Measurements from ENCODE around the gene NFXL1. TPM values are rescaled to one million over a fixed set of nuclear protein-coding genes. Genes with fewer than 3 reads are reported as not detected.
"Not testable (repeated sequence)": the region's sequence is repeated elsewhere in the genome, so short reads cannot be mapped to it uniquely, and the experiment has no call there.

Gene NFXL1
- total RNA-seq, 1 donor: 7.1 TPM

GRCh38 chr4:47936336-47936735 is 22.0 kb upstream of the NFXL1 start:
- no peak overlapping the region for H3K4me3 ChIP-seq (ENCODE audit: low read depth, low read length)
- DNase-seq (ENCODE audit: low read depth): no peak
- TF ChIP-seq CTCF (IDR thresholded peaks at IDR 0.05; ENCODE audit: insufficient read depth, low read length): no peak

- peak; percentile 57 for TF ChIP-seq CTCF (IDR thresholded peaks at IDR 0.05; ENCODE audit: insufficient read depth, low read length)
- DNase-seq (ENCODE audit: low read depth): peak; percentile 81
- no peak overlapping the region for H3K4me3 ChIP-seq (ENCODE audit: low read depth, low read length)
Observed at GRCh38 chr4:47933840-47934239, 19.5 kb upstream of the NFXL1 start.

GRCh38 chr4:47930971-47931804 is 16.8 kb upstream of the NFXL1 start:
- no peak for TF ChIP-seq CTCF (IDR thresholded peaks at IDR 0.05; ENCODE audit: insufficient read depth, low read length)
- no peak overlapping the region for H3K4me3 ChIP-seq (ENCODE audit: low read depth, low read length)
- DNase-seq (ENCODE audit: low read depth): peak; percentile 95

GRCh38 chr4:47929682-47930201 is 15.4 kb upstream of the NFXL1 start:
- no peak overlapping the region for H3K4me3 ChIP-seq (ENCODE audit: low read depth, low read length)
- DNase-seq (ENCODE audit: low read depth): no peak
- no peak for TF ChIP-seq CTCF (IDR thresholded peaks at IDR 0.05; ENCODE audit: insufficient read depth, low read length)

GRCh38 chr4:47926667-47927258 is 12.4 kb upstream of the NFXL1 start:
- peak; percentile 69 for DNase-seq (ENCODE audit: low read depth)
- peak overlapping the region; percentile 35 for H3K4me3 ChIP-seq (ENCODE audit: low read depth, low read length)
- TF ChIP-seq CTCF (IDR thresholded peaks at IDR 0.05; ENCODE audit: insufficient read depth, low read length): peak; percentile 91

GRCh38 chr4:47923261-47923608 is 8.9 kb upstream of the NFXL1 start:
- not testable (repeated sequence) for H3K4me3 ChIP-seq (ENCODE audit: low read depth, low read length)

GRCh38 chr4:47922436-47923260 is 8.3 kb upstream of the NFXL1 start:
- H3K4me3 ChIP-seq (ENCODE audit: low read depth, low read length); DNase-seq (ENCODE audit: low read depth): not testable (repeated sequence)

More at GRCh38 chr4:47923261-47923608, 8.9 kb upstream of the NFXL1 start:
- not testable (repeated sequence) for DNase-seq (ENCODE audit: low read depth)

GRCh38 chr4:47917163-47917562 is 2.8 kb upstream of the NFXL1 start:
- DNase-seq (ENCODE audit: low read depth); H3K4me3 ChIP-seq (ENCODE audit: low read depth, low read length): not testable (repeated sequence)
